Right atrium auricular region (tissue), 2 donors: Measurements from ENCODE around the gene SLC39A11. TPM values are rescaled to one million over a fixed set of nuclear protein-coding genes. Genes with fewer than 3 reads are reported as not detected.
"Not testable (repeated sequence)": the region's sequence is repeated elsewhere in the genome, so short reads cannot be mapped to it uniquely, and the experiment has no call there.

Source experiments
- DNase-seq: peaks from one replicate; pipeline ENCODE4 v3.0.0-alpha.2; 2019; ENCODE audit warnings: low spot score
- H3K27ac ChIP-seq, 2 donors: fragments of 200-600 bp; sonication (generic); 1 replicate in 1 of 2; 2 replicates in 1 of 2; pipeline ENCODE4 v1.5.1; 2016 to 2019
- H3K27me3 ChIP-seq, 2 donors: fragments of 200-600 bp; sonication (generic); one replicate each; pipeline versions ENCODE4 v1.5.1 to v1.6.0; 2017 to 2019
- H3K36me3 ChIP-seq: fragments of 200-600 bp; sonication (generic); one replicate; pipeline ENCODE4 v1.5.1; 2016
- H3K4me1 ChIP-seq, 2 donors: fragments of 200-600 bp; sonication (generic); one replicate each; pipeline versions ENCODE4 v1.5.1 to v1.6.0; 2017 to 2019
- H3K4me3 ChIP-seq, 2 donors: fragments of 200-600 bp; sonication (generic); 1 replicate in 1 of 2; 2 replicates in 1 of 2; pipeline ENCODE4 v1.5.1; 2017 to 2019; ENCODE audit warnings: mild to moderate bottlenecking in 1 of 2, moderate library complexity in 1 of 2
- H3K9me3 ChIP-seq, 2 donors: fragments of 200-600 bp; sonication (generic); one replicate each; pipeline ENCODE4 v1.5.1; 2019
- CTCF ChIP-seq, 2 donors: fragments of 200-600 bp; sonication (generic); IDR thresholded peaks; one replicate each; pipeline ENCODE4 v1.5.1; 2019; ENCODE audit warnings: antibody characterized with exemption in 2 of 2
- total RNA-seq, 2 donors: library from RNA; depleted of rRNA; stranded (reverse); fragments of >200 nt; gene quantifications; one replicate each; pipeline ENCODE4 v1.1.0, GENCODE V29; 2016

Gene SLC39A11
- total RNA-seq, 2 donors from 2014 or later, result 7.4 to 15.5 TPM

DNA sequence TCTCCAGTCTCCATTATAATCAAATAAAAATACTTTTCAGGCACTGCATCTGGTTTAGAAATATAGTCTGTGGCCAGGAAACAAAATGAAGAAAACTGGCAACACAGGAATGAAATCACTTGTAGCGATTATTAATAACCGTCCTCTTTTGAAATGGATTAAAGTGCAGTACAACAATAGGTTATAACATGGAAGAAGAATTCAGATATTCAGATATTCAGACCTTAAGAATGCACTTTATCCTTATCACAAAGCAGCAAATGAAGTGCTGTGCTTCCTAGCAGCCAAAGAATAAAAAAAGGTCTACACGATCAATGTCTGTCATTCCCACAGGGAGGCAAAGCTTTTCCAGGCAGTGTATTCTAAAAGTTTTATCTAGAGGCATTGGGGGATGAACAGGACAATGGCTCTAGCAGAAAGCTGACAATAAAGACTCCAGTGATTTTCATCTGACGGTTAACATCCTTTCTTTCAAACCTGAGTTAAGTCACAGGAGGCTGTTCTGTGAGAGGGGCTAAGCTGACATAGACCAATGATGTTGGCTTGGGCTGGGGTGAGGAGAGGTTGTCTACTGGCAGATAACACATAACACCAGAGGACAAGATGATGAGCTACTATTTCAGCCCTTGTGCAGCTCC lies 259.2 kb downstream of the SLC39A11 start:
- no peak for DNase-seq
- TF ChIP-seq CTCF (IDR thresholded peaks at IDR 0.05), result no peak

DNA sequence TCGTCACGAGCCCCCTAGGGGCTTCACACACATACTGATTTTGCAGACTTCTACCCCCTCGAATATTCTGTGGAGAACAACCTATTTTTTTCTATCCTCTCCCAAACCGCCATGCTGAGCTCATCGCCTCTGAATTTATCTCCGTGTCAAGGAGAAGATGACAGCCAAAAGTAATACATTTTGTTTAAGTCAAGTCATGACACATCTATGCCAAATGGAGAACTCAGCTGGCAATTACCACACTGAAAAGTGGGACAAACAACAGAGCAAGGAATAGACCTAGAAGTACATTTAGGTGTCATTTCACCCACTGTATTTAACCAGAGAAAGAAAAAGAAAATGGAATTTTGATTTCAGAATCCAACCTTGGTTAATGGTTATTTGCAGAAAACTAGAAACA lies 260.2 kb downstream of the SLC39A11 start:
- no peaks in the 10 kb centered on the region for H3K9me3 ChIP-seq
- no peak overlapping the region for H3K27ac ChIP-seq
- no peak for TF ChIP-seq CTCF (IDR thresholded peaks at IDR 0.05)
- no peaks in the 10 kb centered on the region for H3K27me3 ChIP-seq
- H3K36me3 ChIP-seq, result no peaks in the 10 kb centered on the region
- H3K4me3 ChIP-seq, result no peak overlapping the region
- no peaks in the 10 kb centered on the region for H3K4me1 ChIP-seq
- DNase-seq, result no peak

More for the DNA sequence above, 259.2 kb downstream of the SLC39A11 start:
- H3K36me3 ChIP-seq, result no peaks in the 10 kb centered on the region
- no peaks in the 10 kb centered on the region for H3K9me3 ChIP-seq
- H3K4me3 ChIP-seq, result no peak overlapping the region
- H3K4me1 ChIP-seq, result no peaks in the 10 kb centered on the region
- H3K27me3 ChIP-seq, result no peaks in the 10 kb centered on the region
- H3K27ac ChIP-seq, result no peak overlapping the region

DNA sequence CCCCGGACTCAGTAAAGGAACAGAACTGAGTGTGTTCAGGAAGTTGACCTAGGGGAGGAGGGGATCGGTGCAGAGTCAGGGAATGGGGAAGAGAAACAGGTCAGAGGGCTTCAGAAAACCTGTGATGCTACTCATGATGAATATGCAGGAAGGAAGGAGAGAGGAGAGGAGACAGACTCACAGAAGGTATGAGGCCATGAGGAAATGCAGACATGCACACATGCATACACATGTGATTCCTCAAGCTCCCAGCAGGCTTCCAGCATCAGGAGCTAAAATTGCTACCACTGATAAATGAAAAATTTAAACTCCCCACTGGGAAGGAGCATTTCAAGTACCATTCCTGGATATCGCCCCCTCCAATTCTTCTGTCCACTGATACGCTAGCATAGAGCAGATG lies 262.6 kb downstream of the SLC39A11 start:
- Histone ChIP-seq H3K4me1 (no peaks in the 10 kb centered on the region), H3K27ac (no peak overlapping the region), H3K4me3 (no peak overlapping the region)

GRCh38 chr17:72826602-72827001 lies 265.9 kb downstream of the SLC39A11 start:
- no peak for TF ChIP-seq CTCF (IDR thresholded peaks at IDR 0.05)
- H3K27ac ChIP-seq, result no peak overlapping the region
- DNase-seq, result no peak
- H3K36me3 ChIP-seq, result no peaks in the 10 kb centered on the region
- peaks cover 0 to 24% of the 10 kb centered on the region in 2 donors for H3K9me3 ChIP-seq
- H3K27me3 ChIP-seq, result no peaks in the 10 kb centered on the region
- no peaks in the 10 kb centered on the region for H3K4me1 ChIP-seq
- no peak overlapping the region for H3K4me3 ChIP-seq

More for the DNA sequence above, 262.6 kb downstream of the SLC39A11 start:
- Histone ChIP-seq H3K27me3 (no peaks in the 10 kb centered on the region), H3K9me3 (peaks cover 0 to 20% of the 10 kb centered on the region in 2 donors), H3K36me3 (no peaks in the 10 kb centered on the region)
- no peak for TF ChIP-seq CTCF (IDR thresholded peaks at IDR 0.05)
- DNase-seq, result no peak

- not testable (repeated sequence) for H3K27ac ChIP-seq, DNase-seq, H3K4me1 ChIP-seq, H3K36me3 ChIP-seq, H3K27me3 ChIP-seq, H3K4me3 ChIP-seq
- peaks cover 0 to 24% of the 10 kb centered on the region in 2 donors for H3K9me3 ChIP-seq
These were observed 266.4 kb downstream of the SLC39A11 start for GRCh38 chr17:72826059-72826458.

- TF ChIP-seq CTCF (IDR thresholded peaks at IDR 0.05), result no peak
- H3K36me3 ChIP-seq, result no peaks in the 10 kb centered on the region
- no peaks in the 10 kb centered on the region for H3K4me1 ChIP-seq
- no peak for DNase-seq
- no peak overlapping the region for H3K27ac ChIP-seq
- peaks cover 0 to 24% of the 10 kb centered on the region in 2 donors for H3K9me3 ChIP-seq
- no peaks in the 10 kb centered on the region for H3K27me3 ChIP-seq
- H3K4me3 ChIP-seq, result no peak overlapping the region
These were observed 267.3 kb downstream of the SLC39A11 start for GRCh38 chr17:72825218-72825617.

- not testable (repeated sequence) for H3K27me3 ChIP-seq, H3K36me3 ChIP-seq, H3K4me3 ChIP-seq, H3K27ac ChIP-seq, DNase-seq, H3K4me1 ChIP-seq
- peaks cover 0 to 24% of the 10 kb centered on the region in 2 donors for H3K9me3 ChIP-seq
These were observed 268.2 kb downstream of the SLC39A11 start for GRCh38 chr17:72824267-72824666.
